GM19193 (cell line): Measurements from ENCODE around the gene B4GALNT1.

Source experiments
- POLR2A ChIP-seq: IDR thresholded peaks from 4 replicates; pipeline ENCODE4 v1.6.1; 2011; ENCODE audit not compliant: insufficient read depth, insufficient read length; ENCODE audit errors: extremely low read depth

The B4GALNT1 gene

GRCh38 chr12:57612711-57613426 is 20.1 kb downstream of the B4GALNT1 start:
- no peak for TF ChIP-seq POLR2A

- TF ChIP-seq POLR2A: no peak
Measured at GRCh38 chr12:57611827-57612710, 20.9 kb downstream of the B4GALNT1 start.

- peak; percentile 49 for TF ChIP-seq POLR2A
Measured at GRCh38 chr12:57611108-57611826, 21.7 kb downstream of the B4GALNT1 start, which contains the start of gene ARHGEF25. Gene ARHGEF25, plus strand, starts transcription at chr12:57611435. Its CDS starts 460 bp downstream, at chr12:57611895.

- TF ChIP-seq POLR2A: no peak
Measured at GRCh38 chr12:57610554-57611107, 22.4 kb downstream of the B4GALNT1 start.

GRCh38 chr12:57609781-57610553 is 23.0 kb downstream of the B4GALNT1 start:
- TF ChIP-seq POLR2A: no peak

GRCh38 chr12:57609101-57609780 is 23.8 kb downstream of the B4GALNT1 start:
- no peak for TF ChIP-seq POLR2A

GRCh38 chr12:57607958-57608663 is 24.9 kb downstream of the B4GALNT1 start:
- TF ChIP-seq POLR2A: no peak

GRCh38 chr12:57606821-57607220 is 26.2 kb downstream of the B4GALNT1 start:
- no peak for TF ChIP-seq POLR2A

GRCh38 chr12:57606399-57606798 is 26.6 kb downstream of the B4GALNT1 start:
- no peak for TF ChIP-seq POLR2A

GRCh38 chr12:57605811-57606311 is 27.1 kb downstream of the B4GALNT1 start:
- TF ChIP-seq POLR2A: no peak

GRCh38 chr12:57604992-57605810 is 27.8 kb downstream of the B4GALNT1 start:
- TF ChIP-seq POLR2A: no peak

- TF ChIP-seq POLR2A: peak; percentile 32
Measured at GRCh38 chr12:57604454-57604991, 28.5 kb downstream of the B4GALNT1 start, which contains the start of gene DTX3. Gene DTX3, plus strand, starts transcription at chr12:57604824. Its CDS starts 1,694 bp downstream, at chr12:57606518.
